Measurements from ENCODE around the gene PRSS27.

GRCh38 chr16:2700786-2701185 is 19.2 kb downstream of the PRSS27 start:
- TF ChIP-seq, protein P1, sequence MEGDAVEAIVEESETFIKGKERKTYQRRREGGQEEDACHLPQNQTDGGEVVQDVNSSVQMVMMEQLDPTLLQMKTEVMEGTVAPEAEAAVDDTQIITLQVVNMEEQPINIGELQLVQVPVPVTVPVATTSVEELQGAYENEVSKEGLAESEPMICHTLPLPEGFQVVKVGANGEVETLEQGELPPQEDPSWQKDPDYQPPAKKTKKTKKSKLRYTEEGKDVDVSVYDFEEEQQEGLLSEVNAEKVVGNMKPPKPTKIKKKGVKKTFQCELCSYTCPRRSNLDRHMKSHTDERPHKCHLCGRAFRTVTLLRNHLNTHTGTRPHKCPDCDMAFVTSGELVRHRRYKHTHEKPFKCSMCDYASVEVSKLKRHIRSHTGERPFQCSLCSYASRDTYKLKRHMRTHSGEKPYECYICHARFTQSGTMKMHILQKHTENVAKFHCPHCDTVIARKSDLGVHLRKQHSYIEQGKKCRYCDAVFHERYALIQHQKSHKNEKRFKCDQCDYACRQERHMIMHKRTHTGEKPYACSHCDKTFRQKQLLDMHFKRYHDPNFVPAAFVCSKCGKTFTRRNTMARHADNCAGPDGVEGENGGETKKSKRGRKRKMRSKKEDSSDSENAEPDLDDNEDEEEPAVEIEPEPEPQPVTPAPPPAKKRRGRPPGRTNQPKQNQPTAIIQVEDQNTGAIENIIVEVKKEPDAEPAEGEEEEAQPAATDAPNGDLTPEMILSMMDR (IDR thresholded peaks at IDR 0.05; ENCODE audit: low read depth, low read length, poor library complexity, severe bottlenecking), result no peak
- TF ChIP-seq EZH2phosphoT487 (IDR thresholded peaks at IDR 0.05; ENCODE audit: borderline replicate concordance, low read length), result no peak

Data from DOHH2 (cell line).